GM12874 (cell line): ENCODE measurements around the gene UGT1A10.

Experiments used
- CTCF ChIP-seq: IDR thresholded peaks from 2 replicates; pipeline ENCODE4 v1.5.1; 2011; ENCODE audit warnings: low read depth, mild to moderate bottlenecking, control low read depth, low read length, moderate library complexity; ENCODE audit not compliant: insufficient read depth

The UGT1A10 gene

GRCh38 chr2:233769260-233769659, 133.0 kb downstream of the UGT1A10 start:
- no peak for TF ChIP-seq CTCF

GRCh38 chr2:233772153-233772552, 135.9 kb downstream of the UGT1A10 start:
- no peak for TF ChIP-seq CTCF

GRCh38 chr2:233772583-233772982, 136.3 kb downstream of the UGT1A10 start:
- TF ChIP-seq CTCF, result no peak

- no peak for TF ChIP-seq CTCF
Observed at GRCh38 chr2:233773854-233774253, 137.6 kb downstream of the UGT1A10 start.

GRCh38 chr2:233775414-233775813, 139.2 kb downstream of the UGT1A10 start:
- no peak for TF ChIP-seq CTCF

- no peak for TF ChIP-seq CTCF
Observed at GRCh38 chr2:233778030-233778429, 141.8 kb downstream of the UGT1A10 start, which contains the start of gene MROH2A. Gene MROH2A (plus strand): TSS chr2:233778330. CDS start chr2:233779359, 1,029 bp downstream.

GRCh38 chr2:233779722-233780121, 143.5 kb downstream of the UGT1A10 start:
- TF ChIP-seq CTCF, result no peak

- no peak for TF ChIP-seq CTCF
Observed at GRCh38 chr2:233780771-233781170, 144.5 kb downstream of the UGT1A10 start.
